ENCODE results near the gene STX8.
"Not testable (repeated sequence)": the region's sequence is repeated elsewhere in the genome, so short reads cannot be mapped to it uniquely, and the experiment has no call there.

STX8 gene

GRCh38 chr17:9342225-9342624 is 233.4 kb downstream of the STX8 start:
- no peak for DNase-seq (ENCODE audit: low read depth)
- no peak overlapping the region for H3K4me3 ChIP-seq (ENCODE audit: low read depth, low read length)
- no peak for TF ChIP-seq CTCF (conservative IDR thresholded peaks at IDR 0.05; ENCODE audit: low read depth, low read length)

- no peak for DNase-seq (ENCODE audit: low read depth)
- no peak overlapping the region for H3K4me3 ChIP-seq (ENCODE audit: low read depth, low read length)
- TF ChIP-seq CTCF (conservative IDR thresholded peaks at IDR 0.05; ENCODE audit: low read depth, low read length), result no peak
Measured at GRCh38 chr17:9339958-9340357, 235.7 kb downstream of the STX8 start.

- not testable (repeated sequence) for H3K4me3 ChIP-seq (ENCODE audit: low read depth, low read length); DNase-seq (ENCODE audit: low read depth)
Measured at GRCh38 chr17:9339482-9339881, 236.1 kb downstream of the STX8 start.

GRCh38 chr17:9336817-9337216 is 238.8 kb downstream of the STX8 start:
- TF ChIP-seq CTCF (conservative IDR thresholded peaks at IDR 0.05; ENCODE audit: low read depth, low read length), result no peak
- no peak for DNase-seq (ENCODE audit: low read depth)
- H3K4me3 ChIP-seq (ENCODE audit: low read depth, low read length), result no peak overlapping the region

GRCh38 chr17:9334536-9335446 is 240.8 kb downstream of the STX8 start:
- no peak overlapping the region for H3K4me3 ChIP-seq (ENCODE audit: low read depth, low read length)
- no peak for DNase-seq (ENCODE audit: low read depth)
- TF ChIP-seq CTCF (conservative IDR thresholded peaks at IDR 0.05; ENCODE audit: low read depth, low read length), result no peak

- DNase-seq (ENCODE audit: low read depth), result no peak
- no peak for TF ChIP-seq CTCF (conservative IDR thresholded peaks at IDR 0.05; ENCODE audit: low read depth, low read length)
- no peak overlapping the region for H3K4me3 ChIP-seq (ENCODE audit: low read depth, low read length)
Measured at GRCh38 chr17:9332132-9332494, 243.5 kb downstream of the STX8 start.

GRCh38 chr17:9331279-9332131 is 244.1 kb downstream of the STX8 start:
- no peak for DNase-seq (ENCODE audit: low read depth)
- no peak for TF ChIP-seq CTCF (conservative IDR thresholded peaks at IDR 0.05; ENCODE audit: low read depth, low read length)
- H3K4me3 ChIP-seq (ENCODE audit: low read depth, low read length), result no peak overlapping the region

All from choroid plexus epithelial cell (primary cell).